Stimulated activated naive CD8-positive, alpha-beta T cell treated with anti-CD3 and anti-CD28 coated beads, Interleukin-15, Interleukin-2, amounts not matched to agents 100 ng/mL and 50 ng/mL, for 24 hours (primary cell): ENCODE measurements around the gene SCP2.

ENCODE experiments used
- H3K27ac Mint-ChIP-seq: one replicate; pipeline ENCODE4 v1.8.0; 2021; ENCODE audit warnings: mild to moderate bottlenecking, mixed read lengths
- H3K27me3 Mint-ChIP-seq: one replicate; pipeline ENCODE4 v1.8.0; 2021; ENCODE audit warnings: mixed read lengths
- H3K36me3 Mint-ChIP-seq: one replicate; pipeline ENCODE4 v1.8.0; 2021; ENCODE audit warnings: low read depth, mixed read lengths
- H3K4me1 Mint-ChIP-seq: one replicate; pipeline ENCODE4 v1.8.0; 2021; ENCODE audit warnings: low read depth, mixed read lengths
- H3K4me3 Mint-ChIP-seq: one replicate; pipeline ENCODE4 v1.8.0; 2021; ENCODE audit warnings: mild to moderate bottlenecking, mixed read lengths
- H3K9me3 Mint-ChIP-seq: one replicate; pipeline ENCODE4 v1.8.0; 2021; ENCODE audit warnings: mixed read lengths

Gene SCP2

GRCh38 chr1:53069663-53070327, 142.7 kb downstream of the SCP2 start:
- peaks cover 7% of the 10 kb centered on the region for H3K27me3 Mint-ChIP-seq
- H3K27ac Mint-ChIP-seq = no peak overlapping the region
- no peaks in the 10 kb centered on the region for H3K36me3 Mint-ChIP-seq
- no peak overlapping the region for H3K4me3 Mint-ChIP-seq
- H3K9me3 Mint-ChIP-seq = no peaks in the 10 kb centered on the region
- H3K4me1 Mint-ChIP-seq = no peaks in the 10 kb centered on the region

GRCh38 chr1:53070621-53071020, 143.5 kb downstream of the SCP2 start:
- no peak overlapping the region for H3K4me3 Mint-ChIP-seq
- no peaks in the 10 kb centered on the region for H3K36me3 Mint-ChIP-seq
- no peaks in the 10 kb centered on the region for H3K4me1 Mint-ChIP-seq
- peaks cover 2% of the 10 kb centered on the region for H3K27me3 Mint-ChIP-seq
- H3K9me3 Mint-ChIP-seq = no peaks in the 10 kb centered on the region
- H3K27ac Mint-ChIP-seq = no peak overlapping the region

GRCh38 chr1:53071167-53071865, 144.2 kb downstream of the SCP2 start:
- no peaks in the 10 kb centered on the region for H3K36me3 Mint-ChIP-seq
- H3K4me3 Mint-ChIP-seq = no peak overlapping the region
- no peaks in the 10 kb centered on the region for H3K27me3 Mint-ChIP-seq
- H3K9me3 Mint-ChIP-seq = no peaks in the 10 kb centered on the region
- H3K27ac Mint-ChIP-seq = no peak overlapping the region
- H3K4me1 Mint-ChIP-seq = no peaks in the 10 kb centered on the region

- H3K27ac Mint-ChIP-seq = no peak overlapping the region
Observed at GRCh38 chr1:53071915-53072314, 144.8 kb downstream of the SCP2 start.

GRCh38 chr1:53073287-53073686, 146.2 kb downstream of the SCP2 start:
- Mint-ChIP-seq H3K4me1 (no peaks in the 10 kb centered on the region), H3K9me3 (no peaks in the 10 kb centered on the region), H3K27ac (no peak overlapping the region), H3K27me3 (no peaks in the 10 kb centered on the region), H3K36me3 (no peaks in the 10 kb centered on the region), H3K4me3 (no peak overlapping the region)

More at GRCh38 chr1:53071915-53072314, 144.8 kb downstream of the SCP2 start:
- Mint-ChIP-seq H3K27me3 (no peaks in the 10 kb centered on the region), H3K4me3 (no peak overlapping the region), H3K36me3 (no peaks in the 10 kb centered on the region), H3K9me3 (no peaks in the 10 kb centered on the region), H3K4me1 (no peaks in the 10 kb centered on the region)

GRCh38 chr1:53073868-53074311, 146.8 kb downstream of the SCP2 start:
- H3K4me3 Mint-ChIP-seq = no peak overlapping the region
- H3K27me3 Mint-ChIP-seq = no peaks in the 10 kb centered on the region
- no peak overlapping the region for H3K27ac Mint-ChIP-seq
- H3K9me3 Mint-ChIP-seq = no peaks in the 10 kb centered on the region
- no peaks in the 10 kb centered on the region for H3K4me1 Mint-ChIP-seq
- H3K36me3 Mint-ChIP-seq = no peaks in the 10 kb centered on the region

GRCh38 chr1:53074313-53075154, 147.5 kb downstream of the SCP2 start:
- H3K4me1 Mint-ChIP-seq = no peaks in the 10 kb centered on the region
- no peaks in the 10 kb centered on the region for H3K9me3 Mint-ChIP-seq
- H3K27me3 Mint-ChIP-seq = no peaks in the 10 kb centered on the region
- H3K36me3 Mint-ChIP-seq = no peaks in the 10 kb centered on the region
- H3K27ac Mint-ChIP-seq = no peak overlapping the region
- H3K4me3 Mint-ChIP-seq = no peak overlapping the region

- no peak overlapping the region for H3K4me3 Mint-ChIP-seq
- H3K27me3 Mint-ChIP-seq = no peaks in the 10 kb centered on the region
- no peak overlapping the region for H3K27ac Mint-ChIP-seq
- H3K4me1 Mint-ChIP-seq = no peaks in the 10 kb centered on the region
- no peaks in the 10 kb centered on the region for H3K9me3 Mint-ChIP-seq
- H3K36me3 Mint-ChIP-seq = no peaks in the 10 kb centered on the region
Observed at GRCh38 chr1:53075206-53075605, 148.1 kb downstream of the SCP2 start.

- H3K9me3 Mint-ChIP-seq = no peaks in the 10 kb centered on the region
- no peaks in the 10 kb centered on the region for H3K4me1 Mint-ChIP-seq
- no peak overlapping the region for H3K27ac Mint-ChIP-seq
- H3K27me3 Mint-ChIP-seq = no peaks in the 10 kb centered on the region
- H3K36me3 Mint-ChIP-seq = no peaks in the 10 kb centered on the region
- no peak overlapping the region for H3K4me3 Mint-ChIP-seq
Observed at GRCh38 chr1:53075761-53076163, 148.7 kb downstream of the SCP2 start.

GRCh38 chr1:53076165-53076564, 149.1 kb downstream of the SCP2 start:
- Mint-ChIP-seq H3K4me1 (no peaks in the 10 kb centered on the region), H3K36me3 (no peaks in the 10 kb centered on the region), H3K4me3 (no peak overlapping the region), H3K9me3 (no peaks in the 10 kb centered on the region), H3K27ac (no peak overlapping the region), H3K27me3 (no peaks in the 10 kb centered on the region)

- Mint-ChIP-seq H3K27ac (no peak overlapping the region), H3K9me3 (no peaks in the 10 kb centered on the region), H3K27me3 (no peaks in the 10 kb centered on the region), H3K4me3 (no peak overlapping the region), H3K36me3 (no peaks in the 10 kb centered on the region), H3K4me1 (no peaks in the 10 kb centered on the region)
Observed at GRCh38 chr1:53076721-53077598, 149.9 kb downstream of the SCP2 start.

GRCh38 chr1:53077599-53077965, 150.5 kb downstream of the SCP2 start:
- Mint-ChIP-seq H3K27me3 (no peaks in the 10 kb centered on the region), H3K9me3 (no peaks in the 10 kb centered on the region), H3K36me3 (no peaks in the 10 kb centered on the region)

GRCh38 chr1:53078333-53079101, 151.4 kb downstream of the SCP2 start:
- Mint-ChIP-seq H3K36me3 (no peaks in the 10 kb centered on the region), H3K9me3 (no peaks in the 10 kb centered on the region), H3K27ac (no peak overlapping the region), H3K27me3 (no peaks in the 10 kb centered on the region), H3K4me1 (no peaks in the 10 kb centered on the region), H3K4me3 (no peak overlapping the region)

More at GRCh38 chr1:53077599-53077965, 150.5 kb downstream of the SCP2 start:
- no peak overlapping the region for H3K4me3 Mint-ChIP-seq
- H3K27ac Mint-ChIP-seq = no peak overlapping the region
- no peaks in the 10 kb centered on the region for H3K4me1 Mint-ChIP-seq

- Mint-ChIP-seq H3K4me1 (no peaks in the 10 kb centered on the region), H3K27ac (no peak overlapping the region), H3K4me3 (no peak overlapping the region), H3K36me3 (no peaks in the 10 kb centered on the region), H3K27me3 (no peaks in the 10 kb centered on the region), H3K9me3 (no peaks in the 10 kb centered on the region)
Observed at GRCh38 chr1:53079251-53079650, 152.2 kb downstream of the SCP2 start.
